K562 (cell line): ENCODE data around the gene GALM. TPM values are rescaled to one million over a fixed set of nuclear protein-coding genes. Genes with fewer than 3 reads are reported as not detected.

Experiments
- DIDO1 ChIP-seq: fragments of 450-650 bp; IDR thresholded peaks from 2 replicates; pipeline ENCODE4 v1.6.1; 2016; ENCODE audit warnings: low read depth, missing biosample characterization, missing genetic modification characterization
- EGR1 ChIP-seq: fragments of 450-650 bp; conservative IDR thresholded peaks from 2 replicates; pipeline ENCODE4 v1.6.1; 2017; ENCODE audit warnings: mild to moderate bottlenecking
- FOXA3 ChIP-seq, 2 experiments: fragments of 450-650 bp in 1 of 2; sonication (generic) in 1 of 2; formaldehyde crosslinking; IDR thresholded peaks in 1 of 2; conservative IDR thresholded peaks in 1 of 2; 2 replicates each; pipeline versions ENCODE4 v1.4.0 to v1.8.0; 2020 to 2022; ENCODE audit warnings: mild to moderate bottlenecking in 2 of 2, missing genetic modification reagents in 1 of 2
- FOXJ3 ChIP-seq: sonication (generic); formaldehyde crosslinking; IDR thresholded peaks from 2 replicates; pipeline ENCODE4 v1.4.0; 2020; ENCODE audit warnings: mild to moderate bottlenecking, missing genetic modification reagents
- HES1 ChIP-seq: fragments of 450-650 bp; IDR thresholded peaks from 2 replicates; pipeline ENCODE4 v1.6.1; 2016; ENCODE audit warnings: low read depth, mild to moderate bottlenecking, moderate library complexity
- JUNB ChIP-seq: fragments of 450-650 bp; formaldehyde crosslinking; conservative IDR thresholded peaks from 2 replicates; pipeline ENCODE4 v1.4.0; 2020; ENCODE audit warnings: mild to moderate bottlenecking
- KAT7 ChIP-seq: sonication (generic); formaldehyde crosslinking; IDR thresholded peaks from 2 replicates; pipeline ENCODE4 v1.8.0; 2022; ENCODE audit warnings: missing genetic modification reagents, mild to moderate bottlenecking, borderline replicate concordance
- KDM5B ChIP-seq: fragments of 200-600 bp; sonication (generic); IDR thresholded peaks from 2 replicates; pipeline ENCODE4 v1.6.1; 2012; ENCODE audit warnings: low read depth, mild to moderate bottlenecking, moderate library complexity, low read length, control low read depth, inconsistent platforms; ENCODE audit not compliant: insufficient replicate concordance
- MEF2D ChIP-seq: conservative IDR thresholded peaks from 2 replicates; pipeline ENCODE4 v1.6.1; 2016; ENCODE audit warnings: low read depth, missing genetic modification characterization, missing compliant biosample characterization
- MTF1 ChIP-seq: fragments of 250-450 bp; sonication (Bioruptor Pico); IDR thresholded peaks from 2 replicates; pipeline ENCODE4 v1.9.0; 2021; ENCODE audit warnings: moderate library complexity, mild to moderate bottlenecking, inconsistent platforms, borderline replicate concordance
- NR1H2 ChIP-seq: sonication (generic); formaldehyde crosslinking; IDR thresholded peaks from 2 replicates; pipeline ENCODE4 v1.4.0; 2020; ENCODE audit warnings: mild to moderate bottlenecking, missing genetic modification reagents
- PATZ1 ChIP-seq: fragments of 250-450 bp; sonication (Bioruptor Pico); IDR thresholded peaks from 2 replicates; pipeline ENCODE4 v1.5.0; 2020; ENCODE audit warnings: mild to moderate bottlenecking, borderline replicate concordance
- POLR3A ChIP-seq: IDR thresholded peaks from 2 replicates; pipeline ENCODE4 v1.6.1; 2011; ENCODE audit warnings: borderline replicate concordance, mild to moderate bottlenecking, moderate library complexity; ENCODE audit not compliant: insufficient read length, insufficient read depth; ENCODE audit errors: extremely low read depth
- RBM17 ChIP-seq: fragments of 200-400 bp; formaldehyde crosslinking; IDR thresholded peaks from 2 replicates; pipeline ENCODE4 v1.6.1; 2017; ENCODE audit warnings: low read depth, mild to moderate bottlenecking, low read length, borderline replicate concordance
- RBM22 ChIP-seq: fragments of 200-400 bp; formaldehyde crosslinking; IDR thresholded peaks from 2 replicates; pipeline ENCODE4 v1.6.1; 2018; ENCODE audit warnings: low read length, low read depth; ENCODE audit not compliant: poor library complexity, severe bottlenecking
- SAP30 ChIP-seq: fragments of 200-600 bp; sonication (generic); IDR thresholded peaks from 2 replicates; pipeline ENCODE4 v1.6.1; 2012; ENCODE audit warnings: borderline replicate concordance, low read depth, mild to moderate bottlenecking, moderate library complexity, low read length, control low read depth, inconsistent platforms; ENCODE audit not compliant: insufficient read depth, poor library complexity, severe bottlenecking
- SRSF3 ChIP-seq: fragments of 200-400 bp; formaldehyde crosslinking; IDR thresholded peaks from 2 replicates; pipeline ENCODE4 v1.6.1; 2016; ENCODE audit warnings: mild to moderate bottlenecking, low read length, moderate library complexity; ENCODE audit not compliant: insufficient read depth
- TAF9B ChIP-seq: fragments of 450-650 bp; IDR thresholded peaks from 2 replicates; pipeline ENCODE4 v1.6.1; 2018; ENCODE audit warnings: mild to moderate bottlenecking; ENCODE audit not compliant: partially characterized antibody
- THRAP3 ChIP-seq: fragments of 450-650 bp; IDR thresholded peaks from 2 replicates; pipeline ENCODE4 v1.6.1; 2016; ENCODE audit warnings: mild to moderate bottlenecking, inconsistent platforms, borderline replicate concordance
- ZBTB2 ChIP-seq: fragments of 450-650 bp; IDR thresholded peaks from 2 replicates; pipeline ENCODE4 v1.6.1; 2016; ENCODE audit warnings: antibody characterized with exemption
- ZC3H4 ChIP-seq: sonication (generic); formaldehyde crosslinking; IDR thresholded peaks from 2 replicates; pipeline ENCODE4 v1.9.0; 2021; ENCODE audit warnings: missing genetic modification reagents, borderline replicate concordance
- ZNF263 ChIP-seq: sonication (generic); formaldehyde crosslinking; IDR thresholded peaks from 2 replicates; pipeline ENCODE4 v1.8.0; 2022; ENCODE audit warnings: mild to moderate bottlenecking, missing genetic modification reagents, borderline replicate concordance
- ZZZ3 ChIP-seq: fragments of 450-650 bp; IDR thresholded peaks from 2 replicates; pipeline ENCODE4 v1.6.1; 2016; ENCODE audit warnings: antibody characterized with exemption, mild to moderate bottlenecking, moderate library complexity
- polyA plus RNA-seq, 8 experiments: library from polyadenylated mRNA; depleted of rRNA in 4 of 8; stranded (reverse) in 5 of 8; unstranded in 3 of 8; fragments of >200 nt; fragmentation: Nextera tagmentation in 2 of 8; fragmentation: Illumina TruSeq in 1 of 8; extraction: Ambion mirVana in 2 of 8; extraction: Trizol in 1 of 8; gene quantifications; 2 replicates each; pipeline versions ENCODE4 v1.2.1 to v1.2.3, GENCODE V29; 2011 to 2014; ENCODE audit warnings: inconsistent platforms in 1 of 8, missing spikeins in 1 of 8
- total RNA-seq, 7 experiments: library from RNA; depleted of rRNA in 6 of 7; stranded (reverse); fragments of >200 nt in 6 of 7; fragmentation: Illumina TruSeq in 2 of 7; extraction: Trizol in 2 of 7; gene quantifications; 2 replicates each; pipeline versions ENCODE4 v1.2.1 to v1.2.3, GENCODE V29; 2011 to 2021; ENCODE audit warnings: low replicate concordance in 1 of 7

The GALM gene
- total and polyA plus RNA-seq, 9 of the 15 experiments (the other 6 are each of a cell fraction or from before 2014, with no cell fraction given), result 22.1 to 51.7 (median 27.9) TPM

GRCh38 chr2:38750891-38751595 is 85.1 kb downstream of the GALM start, which contains the start of gene SRSF7 (continued):
- TF ChIP-seq MEF2D (tag) (0 out of 2 replicates have a peak, but pooled peaks have one; percentile 78), JUNB (CRISPR knock-in tag) (0 out of 2 replicates have a peak, but pooled peaks have one; percentile 25), ZNF263 (peak; percentile 64; the same call in 1 of the 2 replicates), KAT7 (peak; percentile 99; the same call in 1 of the 2 replicates), THRAP3 (no peak; the same call in 1 of the 2 replicates), DIDO1 (0 out of 2 replicates have a peak, but pooled peaks have one; percentile 52), FOXA3 (CRISPR knock-in tag; conservative IDR thresholded peaks at IDR 0.05 in 1 of 2, IDR thresholded peaks at IDR 0.05 in 1 of 2) (peak in 1 of 2 experiments; percentile 80; a peak in 2 of 4 replicates), PATZ1 (CRISPR knock-in tag) (no peak), SRSF3 (peak; percentile 97), KDM5B (peak; percentile 100), ZC3H4 (no peak; the same call in 1 of the 2 replicates), HES1 (no peak), NR1H2 (CRISPR knock-in tag) (peak; percentile 87; the same call in 1 of the 2 replicates), POLR3A (no peak), SAP30 (peak; percentile 95), RBM22 (peak; percentile 99), ZBTB2 (peak; percentile 92), RBM17 (no peak), MTF1 (CRISPR knock-in tag) (no peak), FOXJ3 (CRISPR knock-in tag) (peak; percentile 56; the same call in 1 of the 2 replicates), EGR1 (peak; percentile 61), ZZZ3 (no peak), TAF9B (peak; percentile 97)
